Nephron progenitor cell (in vitro differentiated cells): ENCODE results near the gene CDK5RAP3.

Experiments
- DNase-seq: peaks from one replicate; pipeline ENCODE4 v3.0.0; 2021
- H3K27ac Mint-ChIP-seq: 2 replicates; pipeline ENCODE4 v1.8.0; 2021; ENCODE audit warnings: mild to moderate bottlenecking, moderate library complexity, mixed read lengths
- H3K27me3 Mint-ChIP-seq: 2 replicates; pipeline ENCODE4 v1.8.0; 2021; ENCODE audit warnings: mild to moderate bottlenecking, low read depth, mixed read lengths; ENCODE audit not compliant: poor library complexity
- H3K36me3 Mint-ChIP-seq: 2 replicates; pipeline ENCODE4 v1.8.0; 2021; ENCODE audit warnings: low read depth, mixed read lengths
- H3K4me1 Mint-ChIP-seq: 2 replicates; pipeline ENCODE4 v1.8.0; 2021; ENCODE audit warnings: mixed read lengths
- H3K4me3 Mint-ChIP-seq: 2 replicates; pipeline ENCODE4 v1.8.0; 2021; ENCODE audit warnings: mild to moderate bottlenecking, moderate library complexity, mixed read lengths
- H3K9me3 Mint-ChIP-seq: 2 replicates; pipeline ENCODE4 v1.8.0; 2021; ENCODE audit warnings: mild to moderate bottlenecking, moderate library complexity, mixed read lengths
- TF ChIP-seq, protein P1 (sequence below): fragments of 200-600 bp; sonication (generic); IDR thresholded peaks from 2 replicates; pipeline ENCODE4 v1.5.0; 2021; ENCODE audit warnings: antibody characterized with exemption

Gene CDK5RAP3

DNA sequence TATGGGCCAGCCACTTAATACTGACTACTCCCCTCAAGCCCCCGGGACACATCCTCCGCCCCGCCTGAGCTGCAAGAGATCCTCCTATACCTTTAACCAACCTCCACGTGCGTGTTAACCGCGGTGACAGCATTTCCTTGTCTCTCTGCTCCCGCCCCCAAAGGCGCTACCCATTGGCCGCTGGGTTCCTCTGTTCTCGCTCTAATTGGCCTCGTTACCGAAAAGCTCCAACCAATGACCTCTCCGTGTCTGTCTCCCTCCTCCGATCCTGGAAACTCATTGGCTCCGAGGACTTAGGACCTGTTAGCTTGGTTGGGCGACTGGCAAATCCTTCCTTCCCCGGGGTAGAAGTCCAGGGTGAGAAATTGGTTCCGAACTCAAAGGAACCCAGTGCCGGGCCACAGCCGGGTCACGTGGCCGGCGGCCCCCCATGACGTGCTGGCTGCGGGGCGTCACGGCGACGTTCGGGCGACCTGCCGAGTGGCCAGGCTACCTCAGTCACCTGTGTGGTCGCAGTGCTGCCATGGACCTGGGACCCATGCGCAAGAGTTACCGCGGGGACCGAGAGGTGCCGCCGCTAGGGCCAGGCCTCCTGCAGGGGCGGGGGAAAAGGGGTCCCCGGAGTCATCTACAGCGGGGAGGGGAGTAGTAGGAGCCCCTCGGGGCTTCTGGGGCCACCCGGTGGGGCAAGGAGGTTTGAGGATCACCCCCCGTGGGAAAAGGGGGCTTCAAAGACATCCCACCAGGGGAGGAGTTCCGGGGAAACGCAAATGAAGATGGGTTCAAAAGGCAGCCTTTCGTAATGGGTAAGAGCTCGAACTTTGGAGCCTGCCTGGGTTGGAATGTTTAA lies 29.4 kb upstream of the CDK5RAP3 start, which contains the start of gene PNPO:
PNPO (plus strand) TSS at position 326 of the 850 bp plus-strand sequence; CDS start at position 431, 105 bp downstream.
- peaks cover 39% of the 10 kb centered on the region for H3K27me3 Mint-ChIP-seq
- TF ChIP-seq, protein P1, sequence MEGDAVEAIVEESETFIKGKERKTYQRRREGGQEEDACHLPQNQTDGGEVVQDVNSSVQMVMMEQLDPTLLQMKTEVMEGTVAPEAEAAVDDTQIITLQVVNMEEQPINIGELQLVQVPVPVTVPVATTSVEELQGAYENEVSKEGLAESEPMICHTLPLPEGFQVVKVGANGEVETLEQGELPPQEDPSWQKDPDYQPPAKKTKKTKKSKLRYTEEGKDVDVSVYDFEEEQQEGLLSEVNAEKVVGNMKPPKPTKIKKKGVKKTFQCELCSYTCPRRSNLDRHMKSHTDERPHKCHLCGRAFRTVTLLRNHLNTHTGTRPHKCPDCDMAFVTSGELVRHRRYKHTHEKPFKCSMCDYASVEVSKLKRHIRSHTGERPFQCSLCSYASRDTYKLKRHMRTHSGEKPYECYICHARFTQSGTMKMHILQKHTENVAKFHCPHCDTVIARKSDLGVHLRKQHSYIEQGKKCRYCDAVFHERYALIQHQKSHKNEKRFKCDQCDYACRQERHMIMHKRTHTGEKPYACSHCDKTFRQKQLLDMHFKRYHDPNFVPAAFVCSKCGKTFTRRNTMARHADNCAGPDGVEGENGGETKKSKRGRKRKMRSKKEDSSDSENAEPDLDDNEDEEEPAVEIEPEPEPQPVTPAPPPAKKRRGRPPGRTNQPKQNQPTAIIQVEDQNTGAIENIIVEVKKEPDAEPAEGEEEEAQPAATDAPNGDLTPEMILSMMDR, result no peak
- H3K36me3 Mint-ChIP-seq, result no peaks in the 10 kb centered on the region
- peak; percentile 61 for DNase-seq
- peak within 1 kb of the TSS; percentile 82 for H3K4me3 Mint-ChIP-seq
- H3K27ac Mint-ChIP-seq, result peak within 1 kb of the TSS; percentile 23
- H3K4me1 Mint-ChIP-seq, result peaks cover 10% of the 10 kb centered on the region
- peaks cover 6% of the 10 kb centered on the region for H3K9me3 Mint-ChIP-seq

DNA sequence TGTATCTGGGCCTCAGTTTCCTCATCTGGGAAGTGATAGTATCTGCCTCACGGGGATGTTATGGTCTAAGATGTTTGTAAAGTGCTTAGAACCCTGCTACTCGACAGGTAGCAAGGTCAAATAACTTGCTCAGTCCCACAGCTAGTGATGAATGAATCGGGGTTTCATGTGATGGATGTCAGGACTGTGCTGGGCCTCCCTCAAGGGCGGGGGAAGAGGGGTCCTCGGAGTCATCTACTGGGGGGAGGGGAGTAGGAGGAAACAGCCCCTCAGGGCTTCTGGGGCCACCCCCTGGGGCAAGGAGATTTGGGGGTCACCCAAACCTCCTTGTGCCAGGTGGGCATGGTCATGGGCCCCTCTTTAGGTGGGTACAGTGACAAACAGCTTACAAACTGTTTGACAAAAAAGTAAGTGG lies 28.8 kb upstream of the CDK5RAP3 start:
- Mint-ChIP-seq H3K4me1 (peaks cover 10% of the 10 kb centered on the region), H3K4me3 (peak overlapping the region; percentile 82), H3K9me3 (peaks cover 6% of the 10 kb centered on the region), H3K27ac (peak overlapping the region; percentile 23), H3K36me3 (no peaks in the 10 kb centered on the region), H3K27me3 (peaks cover 39% of the 10 kb centered on the region)
- TF ChIP-seq, protein P1, result no peak
- DNase-seq, result no peak

DNA sequence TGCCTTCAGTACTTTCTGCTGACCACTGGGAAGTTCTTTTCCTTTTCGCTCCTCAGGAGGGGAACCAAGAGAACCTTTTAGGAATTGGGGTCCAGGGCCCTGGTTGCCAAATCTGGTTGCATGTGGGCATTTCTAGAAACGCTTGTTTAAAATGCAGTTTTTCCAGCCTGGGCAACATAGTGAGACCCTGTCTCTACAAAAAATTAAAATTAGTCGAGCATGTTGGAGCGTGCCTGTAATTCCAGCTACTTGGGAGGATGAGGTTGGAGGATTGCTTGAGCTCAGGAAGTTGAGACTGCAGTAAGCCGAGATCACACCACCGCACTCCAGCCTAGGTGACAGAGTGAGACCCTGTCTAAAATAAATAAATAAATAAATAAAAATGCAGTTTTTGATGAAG lies 28.3 kb upstream of the CDK5RAP3 start:
- TF ChIP-seq, protein P1, result no peak
- no peak for DNase-seq
- peaks cover 39% of the 10 kb centered on the region for H3K27me3 Mint-ChIP-seq
- H3K4me3 Mint-ChIP-seq, result peak overlapping the region; percentile 82
- H3K36me3 Mint-ChIP-seq, result no peaks in the 10 kb centered on the region
- H3K9me3 Mint-ChIP-seq, result peaks cover 6% of the 10 kb centered on the region
- no peak overlapping the region for H3K27ac Mint-ChIP-seq
- peaks cover 10% of the 10 kb centered on the region for H3K4me1 Mint-ChIP-seq

DNA sequence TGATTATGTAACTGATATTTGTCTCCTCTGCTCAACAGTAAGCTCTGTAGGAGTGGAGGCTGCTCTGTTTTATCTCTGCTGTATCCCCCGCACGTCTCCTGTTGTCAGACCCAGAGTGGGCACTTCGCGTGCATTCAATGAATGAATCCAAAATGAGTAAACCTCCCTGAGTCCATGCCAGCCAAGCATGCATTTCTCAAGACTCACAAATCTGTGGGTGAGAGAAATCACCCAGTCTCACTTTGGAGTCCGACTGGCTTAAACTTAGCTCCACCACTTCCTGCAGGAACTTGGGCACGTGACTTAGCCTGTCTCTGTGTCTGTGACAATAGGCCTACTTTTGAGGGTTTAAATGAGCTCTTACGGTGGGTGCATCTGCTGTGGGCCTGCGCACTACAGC lies 25.8 kb upstream of the CDK5RAP3 start:
- peak overlapping the region; percentile 58 for H3K27ac Mint-ChIP-seq
- no peaks in the 10 kb centered on the region for H3K36me3 Mint-ChIP-seq
- peaks cover 21% of the 10 kb centered on the region for H3K27me3 Mint-ChIP-seq
- no peak for DNase-seq
- peaks cover 6% of the 10 kb centered on the region for H3K9me3 Mint-ChIP-seq
- H3K4me1 Mint-ChIP-seq, result peaks cover 27% of the 10 kb centered on the region
- H3K4me3 Mint-ChIP-seq, result no peak overlapping the region
- TF ChIP-seq, protein P1, result no peak

DNA sequence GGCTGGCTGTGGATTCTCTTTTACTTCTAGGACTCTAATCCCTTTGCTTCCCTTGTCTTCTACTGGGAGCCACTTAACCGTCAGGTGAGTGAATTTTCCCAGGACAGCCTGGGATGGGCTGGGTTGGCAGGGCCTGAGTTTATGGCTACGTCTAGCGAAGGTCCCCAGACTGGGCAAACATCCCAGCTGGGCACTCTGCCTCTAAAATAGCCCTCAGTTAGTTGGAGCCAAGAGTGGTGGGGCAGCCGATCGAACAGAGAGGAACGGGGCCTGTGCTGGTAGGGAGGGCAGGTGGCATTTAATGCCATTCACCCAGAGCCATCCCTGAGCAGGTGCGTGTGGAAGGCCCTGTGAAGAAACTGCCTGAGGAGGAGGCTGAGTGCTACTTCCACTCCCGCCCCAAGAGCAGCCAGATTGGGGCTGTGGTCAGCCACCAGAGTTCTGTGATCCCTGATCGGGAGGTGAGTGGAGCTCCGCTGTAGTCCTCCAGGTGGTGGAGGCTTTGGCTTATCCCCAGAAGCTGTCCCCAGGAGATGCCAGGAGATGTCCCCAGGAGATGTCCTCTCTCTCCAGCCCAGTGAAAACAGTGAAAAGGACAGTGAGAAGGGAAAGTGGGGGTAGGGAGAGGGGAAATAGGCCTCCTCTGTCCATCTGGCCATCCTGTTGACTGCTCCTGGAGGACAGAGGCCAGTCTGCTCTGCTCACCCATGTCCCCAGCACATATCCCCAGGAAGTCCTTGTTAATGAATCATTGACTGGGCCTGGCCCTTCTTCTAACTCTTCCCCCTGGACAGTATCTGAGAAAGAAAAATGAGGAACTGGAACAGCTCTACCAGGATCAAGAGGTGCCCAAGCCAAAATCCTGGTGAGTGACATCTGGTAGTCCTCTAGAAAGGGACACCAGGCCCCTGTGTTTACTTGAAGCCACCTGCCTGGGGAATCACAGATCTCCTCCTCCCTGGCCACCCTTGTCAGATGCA lies 25.1 kb upstream of the CDK5RAP3 start:
- TF ChIP-seq, protein P1, result no peak
- DNase-seq, result no peak
- H3K4me3 Mint-ChIP-seq, result no peak overlapping the region
- H3K36me3 Mint-ChIP-seq, result no peaks in the 10 kb centered on the region
- peaks cover 5% of the 10 kb centered on the region for H3K9me3 Mint-ChIP-seq
- peak overlapping the region; percentile 58 for H3K27ac Mint-ChIP-seq
- H3K4me1 Mint-ChIP-seq, result peaks cover 27% of the 10 kb centered on the region
- peaks cover 14% of the 10 kb centered on the region for H3K27me3 Mint-ChIP-seq
